ENCODE data around the gene SLC35F4. TPM values are rescaled to one million over a fixed set of nuclear protein-coding genes. Genes with fewer than 3 reads are reported as not detected.
"Not testable (repeated sequence)": the region's sequence is repeated elsewhere in the genome, so short reads cannot be mapped to it uniquely, and the experiment has no call there.

SLC35F4 gene
- total RNA-seq, 4 donors from 2014 or later: not detected

DNA sequence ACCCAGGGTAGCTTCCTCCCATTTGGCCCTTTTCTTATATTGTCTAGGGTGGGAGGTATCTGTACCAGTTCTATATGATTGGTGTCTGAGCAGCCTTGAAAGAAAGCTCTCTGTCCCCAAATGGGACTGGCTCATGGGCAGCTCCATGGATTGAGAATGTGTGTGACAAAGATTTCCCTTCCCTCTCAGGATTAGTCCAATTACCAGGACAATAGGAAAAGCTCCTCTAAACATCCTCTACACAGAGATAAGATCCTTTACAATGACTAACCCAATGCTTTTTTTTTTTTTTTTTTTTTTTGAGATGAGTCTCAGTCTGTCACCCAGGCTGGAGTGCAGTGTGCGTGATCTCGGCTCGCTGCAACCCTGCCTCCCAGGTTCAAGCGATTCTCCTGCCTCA is 112.1 kb downstream of the SLC35F4 start:
- H3K9me3 ChIP-seq: no peaks in the 10 kb centered on the region
- in situ Hi-C loops (cut with MboI; ENCODE audit: low sequenced_read_pairs in 4 of 4): no loop called here
- H3K4me3 ChIP-seq: no peak overlapping the region
- H3K27me3 ChIP-seq: no peaks in the 10 kb centered on the region
- no peak for DNase-seq
- no peaks in the 10 kb centered on the region for H3K4me1 ChIP-seq
- no peak overlapping the region for H3K27ac ChIP-seq
- ATAC-seq: no peak
- H3K36me3 ChIP-seq: no peaks in the 10 kb centered on the region
- intact Hi-C loops (cut with DNase I; ENCODE audit: low total_unique reads): no loop called here
- no peak for TF ChIP-seq POLR2A (IDR thresholded peaks at IDR 0.05)
- TF ChIP-seq, protein P1, sequence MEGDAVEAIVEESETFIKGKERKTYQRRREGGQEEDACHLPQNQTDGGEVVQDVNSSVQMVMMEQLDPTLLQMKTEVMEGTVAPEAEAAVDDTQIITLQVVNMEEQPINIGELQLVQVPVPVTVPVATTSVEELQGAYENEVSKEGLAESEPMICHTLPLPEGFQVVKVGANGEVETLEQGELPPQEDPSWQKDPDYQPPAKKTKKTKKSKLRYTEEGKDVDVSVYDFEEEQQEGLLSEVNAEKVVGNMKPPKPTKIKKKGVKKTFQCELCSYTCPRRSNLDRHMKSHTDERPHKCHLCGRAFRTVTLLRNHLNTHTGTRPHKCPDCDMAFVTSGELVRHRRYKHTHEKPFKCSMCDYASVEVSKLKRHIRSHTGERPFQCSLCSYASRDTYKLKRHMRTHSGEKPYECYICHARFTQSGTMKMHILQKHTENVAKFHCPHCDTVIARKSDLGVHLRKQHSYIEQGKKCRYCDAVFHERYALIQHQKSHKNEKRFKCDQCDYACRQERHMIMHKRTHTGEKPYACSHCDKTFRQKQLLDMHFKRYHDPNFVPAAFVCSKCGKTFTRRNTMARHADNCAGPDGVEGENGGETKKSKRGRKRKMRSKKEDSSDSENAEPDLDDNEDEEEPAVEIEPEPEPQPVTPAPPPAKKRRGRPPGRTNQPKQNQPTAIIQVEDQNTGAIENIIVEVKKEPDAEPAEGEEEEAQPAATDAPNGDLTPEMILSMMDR (IDR thresholded peaks at IDR 0.05 in 4 of 5, conservative IDR thresholded peaks at IDR 0.05 in 1 of 5): no peak

DNA sequence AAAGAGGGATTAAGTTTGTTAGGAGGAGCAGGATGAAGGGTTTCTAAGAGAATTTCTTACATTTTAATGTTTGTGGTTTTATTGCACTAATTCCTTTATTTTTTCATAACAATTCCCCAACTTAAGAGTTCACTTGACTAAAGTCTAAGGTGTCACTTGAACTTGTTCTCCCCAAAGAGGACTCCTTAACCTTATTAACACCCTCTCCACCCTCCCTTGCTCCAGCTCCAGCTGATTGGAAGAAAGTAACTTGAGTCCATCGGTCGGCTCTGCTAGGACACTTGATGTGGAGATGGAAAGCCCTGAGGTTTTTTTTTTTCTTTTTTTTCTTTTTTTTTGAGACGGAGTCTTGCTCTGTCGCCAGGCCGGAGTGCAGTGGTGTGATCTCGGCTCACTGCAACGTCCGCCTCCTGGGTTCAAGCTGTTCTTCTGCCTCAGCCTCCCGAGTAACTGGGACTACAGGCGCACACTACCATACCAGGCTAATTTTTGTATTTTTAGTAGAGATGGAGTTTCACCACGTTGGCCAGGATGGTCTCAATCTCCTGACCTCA is 113.7 kb downstream of the SLC35F4 start:
- H3K36me3 ChIP-seq; in situ Hi-C loops (cut with MboI; ENCODE audit: low sequenced_read_pairs in 4 of 4); H3K4me3 ChIP-seq; H3K4me1 ChIP-seq; H3K9me3 ChIP-seq; H3K27me3 ChIP-seq; ATAC-seq; DNase-seq; intact Hi-C loops (cut with DNase I; ENCODE audit: low total_unique reads); H3K27ac ChIP-seq: not testable (repeated sequence)

- ATAC-seq: no peak
- no peak overlapping the region for H3K4me3 ChIP-seq
- in situ Hi-C loops (cut with MboI; ENCODE audit: low sequenced_read_pairs in 4 of 4): no loop called here
- H3K27ac ChIP-seq: no peak overlapping the region
- no peaks in the 10 kb centered on the region for H3K36me3 ChIP-seq
- no peak for DNase-seq
- no peaks in the 10 kb centered on the region for H3K27me3 ChIP-seq
- H3K4me1 ChIP-seq: no peaks in the 10 kb centered on the region
- H3K9me3 ChIP-seq: no peaks in the 10 kb centered on the region
- TF ChIP-seq, protein P1 (IDR thresholded peaks at IDR 0.05 in 4 of 5, conservative IDR thresholded peaks at IDR 0.05 in 1 of 5): no peak
- TF ChIP-seq POLR2A (IDR thresholded peaks at IDR 0.05): no peak
- intact Hi-C loops (cut with DNase I; ENCODE audit: low total_unique reads): no loop called here
Observed at GRCh38 chr14:57751400-57751799, 114.5 kb downstream of the SLC35F4 start.

- H3K27ac ChIP-seq: no peak overlapping the region
- H3K9me3 ChIP-seq: no peaks in the 10 kb centered on the region
- intact Hi-C loops (cut with DNase I; ENCODE audit: low total_unique reads): no loop called here
- H3K27me3 ChIP-seq: no peaks in the 10 kb centered on the region
- H3K36me3 ChIP-seq: no peaks in the 10 kb centered on the region
- no peaks in the 10 kb centered on the region for H3K4me1 ChIP-seq
- no peak overlapping the region for H3K4me3 ChIP-seq
- ATAC-seq (no peak), DNase-seq (no peak)
- no peak for TF ChIP-seq POLR2A (IDR thresholded peaks at IDR 0.05)
- TF ChIP-seq, protein P1 (IDR thresholded peaks at IDR 0.05 in 4 of 5, conservative IDR thresholded peaks at IDR 0.05 in 1 of 5): no peak
- in situ Hi-C loops (cut with MboI; ENCODE audit: low sequenced_read_pairs in 4 of 4): no loop called here
Observed at GRCh38 chr14:57749267-57749666, 116.6 kb downstream of the SLC35F4 start.

DNA sequence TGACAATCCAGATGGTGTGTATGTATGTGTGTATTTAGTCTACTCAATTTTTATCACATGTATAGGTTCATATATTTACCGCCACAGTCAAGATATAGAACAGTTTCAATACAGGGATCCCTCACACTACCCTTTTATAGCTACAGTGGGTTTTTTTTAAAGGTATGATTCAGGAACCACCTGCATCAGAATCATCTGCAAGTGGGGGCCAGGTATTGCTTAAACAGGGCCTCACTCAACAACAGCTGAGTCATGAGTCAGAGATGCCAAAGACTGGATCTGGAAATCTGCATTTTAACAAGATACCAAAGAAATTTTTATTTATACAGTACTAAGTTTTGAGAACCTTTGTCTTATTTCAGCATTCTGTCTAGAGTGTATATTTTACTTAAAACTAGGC is 117.6 kb downstream of the SLC35F4 start:
- no peak overlapping the region for H3K4me3 ChIP-seq
- no peak for ATAC-seq
- TF ChIP-seq POLR2A (IDR thresholded peaks at IDR 0.05): no peak
- TF ChIP-seq, protein P1 (IDR thresholded peaks at IDR 0.05 in 4 of 5, conservative IDR thresholded peaks at IDR 0.05 in 1 of 5): no peak
- intact Hi-C loops (cut with DNase I; ENCODE audit: low total_unique reads) (no loop called here), in situ Hi-C loops (cut with MboI; ENCODE audit: low sequenced_read_pairs in 4 of 4) (no loop called here)
- H3K9me3 ChIP-seq: no peaks in the 10 kb centered on the region
- no peak overlapping the region for H3K27ac ChIP-seq
- no peaks in the 10 kb centered on the region for H3K36me3 ChIP-seq
- H3K4me1 ChIP-seq: no peaks in the 10 kb centered on the region
- no peaks in the 10 kb centered on the region for H3K27me3 ChIP-seq
- no peak for DNase-seq
